ENCODE measurements around the gene DMGDH.
A peak's percentile ranks its signal among the peaks of the same experiment; 100 is the strongest.

DMGDH gene

GRCh38 chr5:79035237-79035636 lies 34.2 kb downstream of the DMGDH start:
- Mint-ChIP-seq H3K4me1 (no peaks in the 10 kb centered on the region), H3K4me3 (no peak overlapping the region), H3K27ac (no peak overlapping the region), H3K36me3 (no peaks in the 10 kb centered on the region), H3K9me3 (no peaks in the 10 kb centered on the region)
- ATAC-seq (no peak), DNase-seq (ENCODE audit: low spot score in 2 of 2) (no peak)

- Mint-ChIP-seq H3K27ac (no peak overlapping the region), H3K4me3 (no peak overlapping the region), H3K4me1 (no peaks in the 10 kb centered on the region), H3K36me3 (no peaks in the 10 kb centered on the region), H3K9me3 (no peaks in the 10 kb centered on the region)
- ATAC-seq (no peak), DNase-seq (ENCODE audit: low spot score in 2 of 2) (no peak)
Observed at GRCh38 chr5:79032782-79033181, 36.7 kb downstream of the DMGDH start.

DNA sequence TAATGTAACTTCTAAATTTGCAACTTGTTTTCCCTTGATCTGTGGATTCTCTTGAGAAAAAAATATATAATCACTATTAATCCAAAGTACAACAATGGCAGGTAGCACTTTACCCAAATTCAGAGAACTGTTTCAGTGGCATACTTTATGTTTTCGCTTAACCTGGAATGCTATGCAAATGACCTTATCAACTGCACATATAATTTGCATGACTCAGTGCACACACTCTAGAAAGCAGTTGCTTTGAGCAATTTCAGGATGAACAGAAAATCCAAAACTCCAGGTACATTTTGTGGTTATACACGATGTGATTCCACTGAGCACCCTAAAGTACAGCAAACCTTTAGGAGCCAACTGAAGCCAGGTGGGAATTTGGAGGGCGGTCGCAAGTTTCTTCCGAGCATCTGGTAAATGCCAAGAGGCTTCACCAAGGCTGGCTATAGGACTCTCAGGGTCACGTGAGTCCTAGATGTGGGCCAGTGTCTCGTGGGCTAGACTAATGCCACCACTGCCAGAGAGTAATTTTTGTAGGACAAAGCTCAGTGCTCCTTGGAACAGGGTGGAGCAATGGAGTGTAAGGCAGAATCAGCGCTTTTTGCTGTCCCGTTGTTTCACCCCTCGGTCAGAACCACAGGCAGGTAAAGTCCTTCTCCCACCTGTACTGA lies 37.3 kb downstream of the DMGDH start:
- DNase-seq (ENCODE audit: low spot score in 2 of 2) (no peak), ATAC-seq (no peak)
- Mint-ChIP-seq H3K27ac (no peak overlapping the region), H3K9me3 (no peaks in the 10 kb centered on the region), H3K36me3 (no peaks in the 10 kb centered on the region), H3K4me3 (no peak overlapping the region), H3K4me1 (no peaks in the 10 kb centered on the region)

DNA sequence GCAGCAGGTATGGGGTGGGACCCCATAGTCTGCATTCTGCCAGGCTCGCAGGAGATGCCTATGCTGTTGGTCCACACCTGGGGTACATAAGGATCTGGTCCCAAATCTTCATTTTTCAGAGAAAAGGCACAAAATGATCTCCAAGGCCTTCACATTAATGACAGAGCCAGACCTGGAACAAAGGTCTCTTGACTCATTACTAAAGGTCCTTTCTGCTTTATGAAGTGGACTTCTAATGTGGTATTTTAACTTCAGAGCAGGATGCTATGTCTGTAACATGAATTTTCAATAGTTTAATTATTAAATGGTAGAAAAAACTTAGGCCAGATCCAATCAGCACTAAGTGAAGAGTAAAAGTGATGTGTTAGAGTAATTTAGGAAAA lies 38.0 kb downstream of the DMGDH start:
- no peak for DNase-seq (ENCODE audit: low spot score in 2 of 2)
- no peak for ATAC-seq
- Mint-ChIP-seq H3K36me3 (no peaks in the 10 kb centered on the region), H3K9me3 (no peaks in the 10 kb centered on the region), H3K4me1 (no peaks in the 10 kb centered on the region), H3K27ac (no peak overlapping the region), H3K4me3 (no peak overlapping the region)

- no peaks in the 10 kb centered on the region for H3K36me3 Mint-ChIP-seq
- no peak overlapping the region for H3K4me3 Mint-ChIP-seq
Observed at GRCh38 chr5:79030663-79031484, 38.6 kb downstream of the DMGDH start.

DNA sequence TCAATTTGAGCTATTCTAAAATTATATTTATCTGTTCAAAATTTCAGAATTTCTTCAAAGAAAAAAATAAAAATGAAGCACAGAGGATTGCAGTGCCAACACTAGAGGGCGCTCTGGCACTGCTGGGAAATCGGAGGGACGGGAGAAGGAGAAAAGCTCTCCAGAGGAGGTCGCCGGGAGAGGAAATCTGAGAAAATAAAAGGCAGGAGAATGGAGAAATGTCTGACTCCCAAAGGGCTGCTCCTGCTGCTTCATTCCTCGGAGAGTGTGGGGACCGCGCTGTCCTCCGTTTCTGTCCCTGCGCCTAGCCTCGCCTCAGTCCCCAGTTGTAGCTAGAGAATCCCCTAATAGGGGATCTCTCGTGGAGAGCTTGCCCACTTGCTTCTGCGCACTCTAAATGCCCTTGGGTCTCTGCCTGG lies 44.4 kb downstream of the DMGDH start:
- DNase-seq (ENCODE audit: low spot score in 2 of 2) (peak; percentile 46 to 59), ATAC-seq (peak; percentile 36)
- no peak overlapping the region for H3K27ac Mint-ChIP-seq
- H3K9me3 Mint-ChIP-seq: no peaks in the 10 kb centered on the region
- H3K4me3 Mint-ChIP-seq: peak overlapping the region; percentile 14
- H3K4me1 Mint-ChIP-seq: peaks cover 5% of the 10 kb centered on the region
- H3K36me3 Mint-ChIP-seq: no peaks in the 10 kb centered on the region

More at GRCh38 chr5:79030663-79031484, 38.6 kb downstream of the DMGDH start:
- ATAC-seq: no peak
- no peaks in the 10 kb centered on the region for H3K4me1 Mint-ChIP-seq
- no peak overlapping the region for H3K27ac Mint-ChIP-seq
- no peaks in the 10 kb centered on the region for H3K9me3 Mint-ChIP-seq
- DNase-seq (ENCODE audit: low spot score in 2 of 2): no peak

DNA sequence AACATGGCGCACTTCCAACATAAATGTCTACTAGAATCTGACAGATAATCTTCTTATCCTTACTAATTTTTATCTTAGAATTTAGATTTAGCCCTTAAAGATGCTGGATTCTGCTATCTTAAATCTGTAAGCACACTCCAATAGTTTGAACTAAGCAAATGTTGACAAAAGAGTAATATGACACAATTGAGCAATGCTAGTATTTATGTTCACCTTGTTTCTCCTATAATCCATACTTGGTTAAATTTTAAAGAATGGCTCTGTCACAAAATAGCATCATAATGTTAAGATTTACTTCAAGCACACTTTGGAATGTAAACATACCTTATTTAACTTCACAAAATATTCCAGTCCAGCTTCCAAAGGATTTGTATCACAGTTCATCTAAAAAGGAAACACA lies 45.5 kb downstream of the DMGDH start:
- H3K4me3 Mint-ChIP-seq: no peak overlapping the region
- DNase-seq (ENCODE audit: low spot score in 2 of 2) (no peak), ATAC-seq (no peak)
- no peaks in the 10 kb centered on the region for H3K9me3 Mint-ChIP-seq
- no peaks in the 10 kb centered on the region for H3K36me3 Mint-ChIP-seq
- no peak overlapping the region for H3K27ac Mint-ChIP-seq
- H3K4me1 Mint-ChIP-seq: peaks cover 5% of the 10 kb centered on the region

DNA sequence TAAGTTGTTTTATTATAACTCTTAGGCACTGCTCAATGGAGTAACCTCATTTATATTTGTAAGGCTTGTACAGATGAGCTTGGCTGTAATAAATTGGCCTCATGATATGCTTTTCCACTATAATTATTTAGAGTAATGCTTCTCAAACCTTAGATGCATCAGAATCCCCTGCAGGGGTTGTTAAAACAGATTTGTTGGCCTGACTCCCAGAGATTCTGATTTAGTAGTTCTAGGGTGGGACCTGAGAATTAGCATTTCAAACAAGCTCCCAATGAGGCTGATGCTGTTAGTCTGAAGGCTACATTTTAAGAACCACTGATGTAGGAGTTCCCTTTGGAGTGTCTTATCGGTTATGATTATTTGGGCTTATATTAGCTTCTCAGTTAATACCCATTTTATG lies 46.1 kb downstream of the DMGDH start:
- DNase-seq (ENCODE audit: low spot score in 2 of 2) (no peak), ATAC-seq (no peak)
- H3K36me3 Mint-ChIP-seq: no peaks in the 10 kb centered on the region
- H3K4me3 Mint-ChIP-seq: no peak overlapping the region
- no peaks in the 10 kb centered on the region for H3K9me3 Mint-ChIP-seq
- no peak overlapping the region for H3K27ac Mint-ChIP-seq
- peaks cover 5% of the 10 kb centered on the region for H3K4me1 Mint-ChIP-seq

GRCh38 chr5:79022771-79023170 lies 46.7 kb downstream of the DMGDH start:
- Mint-ChIP-seq H3K36me3 (no peaks in the 10 kb centered on the region), H3K9me3 (no peaks in the 10 kb centered on the region), H3K4me1 (peaks cover 5% of the 10 kb centered on the region), H3K4me3 (no peak overlapping the region), H3K27ac (no peak overlapping the region)
- DNase-seq (ENCODE audit: low spot score in 2 of 2) (no peak), ATAC-seq (no peak)

- ATAC-seq (no peak), DNase-seq (ENCODE audit: low spot score in 2 of 2) (no peak)
- Mint-ChIP-seq H3K36me3 (no peaks in the 10 kb centered on the region), H3K4me1 (peaks cover 5% of the 10 kb centered on the region), H3K27ac (no peak overlapping the region), H3K9me3 (no peaks in the 10 kb centered on the region), H3K4me3 (no peak overlapping the region)
Observed at GRCh38 chr5:79021753-79022152, 47.7 kb downstream of the DMGDH start.

GRCh38 chr5:79020861-79021561 lies 48.5 kb downstream of the DMGDH start:
- peak; percentile 57 for ATAC-seq

GRCh38 chr5:79014631-79015030 lies 54.8 kb downstream of the DMGDH start:
- Mint-ChIP-seq H3K27ac (no peak overlapping the region), H3K36me3 (no peaks in the 10 kb centered on the region), H3K9me3 (peaks cover 8% of the 10 kb centered on the region), H3K4me1 (no peaks in the 10 kb centered on the region), H3K4me3 (no peak overlapping the region)
- no peak for ATAC-seq
- no peak for DNase-seq (ENCODE audit: low spot score in 2 of 2)

More at GRCh38 chr5:79020861-79021561, 48.5 kb downstream of the DMGDH start:
- DNase-seq (ENCODE audit: low spot score in 2 of 2): no peak
- H3K27ac Mint-ChIP-seq: no peak overlapping the region
- H3K4me3 Mint-ChIP-seq: no peak overlapping the region
- no peaks in the 10 kb centered on the region for H3K36me3 Mint-ChIP-seq
- H3K4me1 Mint-ChIP-seq: peaks cover 5% of the 10 kb centered on the region
- no peaks in the 10 kb centered on the region for H3K9me3 Mint-ChIP-seq

DNA sequence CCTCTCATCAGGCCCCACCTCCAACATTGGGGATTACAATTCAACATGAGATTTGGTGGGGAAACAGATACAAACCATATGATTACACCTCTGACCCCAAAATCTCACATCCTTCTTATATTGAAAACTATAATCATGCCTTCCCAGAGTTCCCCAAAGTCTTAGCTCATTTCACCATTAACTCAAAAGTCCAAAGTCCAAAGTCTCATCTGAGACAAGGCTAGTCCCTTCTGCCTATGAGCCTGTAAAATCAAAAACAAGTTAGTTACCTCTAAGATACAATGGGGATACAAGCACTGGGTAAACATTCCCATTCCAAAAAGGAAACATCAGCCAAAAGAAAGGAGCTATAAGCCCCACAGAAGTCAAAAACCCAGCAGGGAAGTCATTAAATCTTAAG lies 57.6 kb downstream of the DMGDH start:
- ATAC-seq: no peak
- Mint-ChIP-seq H3K4me3 (no peak overlapping the region), H3K9me3 (peaks cover 8% of the 10 kb centered on the region), H3K27ac (no peak overlapping the region), H3K36me3 (no peaks in the 10 kb centered on the region), H3K4me1 (no peaks in the 10 kb centered on the region)
- no peak for DNase-seq (ENCODE audit: low spot score in 2 of 2)

- Mint-ChIP-seq H3K36me3 (no peaks in the 10 kb centered on the region), H3K27ac (no peak overlapping the region), H3K4me1 (no peaks in the 10 kb centered on the region), H3K9me3 (peaks cover 8% of the 10 kb centered on the region), H3K4me3 (no peak overlapping the region)
- DNase-seq (ENCODE audit: low spot score in 2 of 2) (no peak), ATAC-seq (no peak)
Observed at GRCh38 chr5:79011219-79011836, 58.1 kb downstream of the DMGDH start.

DNA sequence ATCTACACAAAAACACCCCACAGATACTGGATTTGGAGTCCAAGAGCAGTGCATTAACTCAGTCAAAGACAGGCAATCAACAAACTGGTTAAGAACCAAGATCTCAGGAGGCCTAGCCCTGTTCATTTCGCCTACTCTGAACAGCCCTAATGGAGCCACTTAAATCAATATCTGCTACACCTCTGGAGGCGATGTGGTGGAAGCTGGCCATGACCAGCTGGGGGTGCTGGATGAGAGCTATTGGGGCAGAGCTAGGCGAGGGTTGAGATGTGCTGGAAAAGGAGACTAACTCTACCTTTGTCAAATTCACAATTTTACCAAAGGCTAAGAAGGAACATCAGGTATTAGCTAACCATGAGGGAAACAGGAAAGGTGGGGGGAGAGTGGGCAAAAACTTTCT lies 61.1 kb downstream of the DMGDH start:
- ATAC-seq (no peak), DNase-seq (ENCODE audit: low spot score in 2 of 2) (no peak)
- Mint-ChIP-seq H3K4me1 (no peaks in the 10 kb centered on the region), H3K4me3 (no peak overlapping the region), H3K9me3 (peaks cover 6% of the 10 kb centered on the region), H3K27ac (peak overlapping the region; percentile 26), H3K36me3 (no peaks in the 10 kb centered on the region)
